GM19043 (cell line): Measurements from ENCODE around the gene HLCS.

Experiments
- ATAC-seq: cut with Tn5 transposase; IDR thresholded peaks from one replicate; pipeline ENCODE4 v1.9.1; 2021; ENCODE audit warnings: low read depth; ENCODE audit not compliant: unreplicated experiment

The HLCS gene

DNA sequence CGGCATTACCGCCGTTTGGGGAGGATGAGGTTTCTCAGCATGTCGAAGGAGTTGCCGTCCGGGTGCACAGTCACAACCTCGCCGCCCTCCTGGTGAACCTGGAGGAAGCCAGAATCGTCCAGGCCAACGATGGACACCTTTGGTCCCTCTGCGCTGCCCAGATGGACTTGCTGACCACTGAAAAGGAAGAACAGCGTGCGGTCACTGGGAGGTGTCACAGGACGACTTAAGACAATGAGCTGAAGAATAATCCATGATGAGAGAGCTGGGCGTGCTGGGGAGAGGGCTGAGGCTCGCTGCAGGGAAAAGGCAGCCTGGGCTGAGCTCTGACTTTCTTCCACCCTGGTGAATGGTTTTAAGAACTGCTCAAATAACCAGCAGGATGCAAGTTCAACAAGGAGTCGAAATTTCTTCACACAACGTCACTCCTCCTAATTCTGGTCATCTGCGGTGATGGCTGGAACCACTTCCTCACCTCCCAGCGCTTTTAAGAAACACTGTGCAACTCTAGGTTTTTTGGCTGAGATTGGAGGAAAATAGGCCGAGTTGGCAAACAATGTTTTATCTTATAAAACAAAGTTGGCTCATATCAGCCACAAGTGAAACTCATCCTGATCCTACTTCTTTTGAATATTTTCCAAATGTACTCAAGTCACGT, 212.1 kb downstream of the HLCS start:
- no peak for ATAC-seq

DNA sequence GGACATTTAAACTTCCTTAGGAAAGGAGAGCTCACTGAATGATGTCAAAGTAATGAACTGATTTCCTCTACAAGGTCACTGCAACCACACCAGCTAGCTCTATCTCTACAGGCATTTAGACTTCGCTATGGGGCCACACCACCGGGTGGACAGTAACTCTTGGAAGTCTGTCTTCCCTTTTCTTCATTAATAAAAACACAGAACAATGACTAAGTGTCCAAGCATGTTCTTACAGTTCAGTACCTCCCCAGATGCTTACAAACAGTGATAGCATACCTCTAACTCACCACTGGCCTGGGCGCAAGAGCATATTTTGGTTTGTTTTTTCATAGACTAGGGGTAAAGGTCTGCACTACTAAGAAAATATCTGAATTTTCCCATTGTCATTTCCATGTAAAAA, 212.9 kb downstream of the HLCS start:
- no peak for ATAC-seq

DNA sequence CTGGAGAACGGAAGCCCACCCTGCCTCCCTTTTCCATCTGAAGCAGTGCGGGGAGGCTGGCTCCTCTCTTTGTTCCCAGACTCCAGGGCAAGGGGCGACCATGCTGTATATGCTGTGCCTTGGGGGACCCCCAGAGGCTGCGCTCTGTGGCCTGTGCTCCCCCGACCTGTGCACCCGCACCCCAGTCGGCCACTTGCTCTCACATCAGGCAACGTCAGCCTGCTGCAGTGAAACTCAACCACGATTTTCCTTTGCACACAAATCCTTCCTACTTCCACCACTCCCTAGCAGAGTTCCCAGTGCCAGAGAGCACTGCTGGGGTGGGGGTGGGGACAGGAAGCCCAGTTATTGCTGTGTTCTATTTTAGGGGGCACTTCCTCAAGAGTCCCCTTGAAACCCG, 215.1 kb downstream of the HLCS start:
- no peak for ATAC-seq

DNA sequence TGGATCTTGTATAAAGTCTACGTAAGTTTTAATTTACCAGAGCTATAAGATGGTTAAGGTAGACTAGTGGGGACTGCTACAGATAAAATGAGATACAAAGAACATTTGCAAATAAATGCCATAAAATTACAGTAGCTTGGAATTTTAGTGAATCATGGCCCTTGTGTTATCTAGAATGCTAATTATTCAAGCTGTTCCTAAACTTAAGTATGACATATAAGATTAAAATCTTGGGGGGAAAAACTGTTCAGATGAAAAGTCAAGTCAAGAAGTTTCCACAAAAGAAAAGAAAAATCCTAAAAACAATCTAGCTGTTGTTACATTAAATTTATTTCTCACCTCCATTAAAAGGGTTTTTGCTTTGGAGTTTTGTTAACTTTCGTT, 215.9 kb downstream of the HLCS start:
- no peak for ATAC-seq

DNA sequence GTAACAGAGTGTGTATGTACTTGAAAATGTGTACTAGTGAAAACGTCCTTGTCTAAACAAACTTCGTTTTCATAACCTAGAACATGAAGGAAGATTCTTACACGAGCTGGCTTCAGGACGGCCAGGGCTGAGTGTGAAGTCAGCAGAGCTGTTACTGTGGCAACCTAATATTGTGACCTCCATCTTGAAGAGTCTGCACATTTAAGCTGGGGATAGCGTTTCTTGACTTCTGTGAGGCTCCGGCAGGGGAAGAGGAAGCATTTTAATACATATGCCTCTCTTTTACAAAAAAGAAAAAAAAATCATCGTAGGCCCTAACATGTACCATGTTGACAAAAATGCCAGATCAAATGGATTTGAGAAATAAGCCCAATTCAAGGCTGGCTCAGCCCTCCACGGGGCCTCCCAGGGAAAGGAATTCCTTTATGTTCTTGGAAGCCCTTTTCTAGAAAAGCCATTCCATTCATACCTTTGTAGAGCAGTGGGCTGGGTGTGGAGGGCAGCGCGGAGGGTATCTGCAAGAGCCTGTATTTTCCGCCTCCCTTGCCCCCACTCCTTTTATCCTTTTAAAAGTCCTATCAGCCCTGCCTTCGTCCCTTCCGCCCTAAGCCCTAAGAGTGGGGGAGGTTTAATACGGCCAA, 216.4 kb downstream of the HLCS start:
- no peak for ATAC-seq

DNA sequence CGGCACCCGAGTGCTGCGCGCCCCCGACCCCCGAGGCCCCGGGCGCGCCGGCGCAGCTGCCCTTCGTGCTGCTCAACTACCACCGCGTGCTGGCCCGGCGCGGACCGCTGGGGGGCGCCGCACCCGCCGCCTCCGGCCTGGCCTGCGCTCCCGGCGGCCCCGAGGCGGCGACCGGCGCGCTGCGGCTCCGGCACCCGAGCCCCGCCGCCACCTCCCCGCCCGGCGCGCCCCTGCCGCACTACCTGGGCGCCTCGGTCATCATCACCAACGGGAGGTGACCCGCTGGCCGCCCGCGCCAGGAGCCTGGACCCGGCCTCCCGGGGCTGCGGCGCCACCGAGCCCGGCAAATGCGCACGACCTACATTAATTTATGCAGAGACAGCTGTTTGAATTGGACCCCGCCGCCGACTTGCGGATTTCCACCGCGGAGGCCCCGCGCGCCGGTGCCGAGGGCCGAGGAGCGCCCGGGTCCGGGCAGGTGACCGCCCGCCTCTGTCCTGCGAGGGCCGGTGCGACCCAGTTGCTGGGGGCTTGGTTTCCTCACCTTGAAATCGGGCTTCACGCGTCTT, 218.6 kb downstream of the HLCS start:
- no peak for ATAC-seq

DNA sequence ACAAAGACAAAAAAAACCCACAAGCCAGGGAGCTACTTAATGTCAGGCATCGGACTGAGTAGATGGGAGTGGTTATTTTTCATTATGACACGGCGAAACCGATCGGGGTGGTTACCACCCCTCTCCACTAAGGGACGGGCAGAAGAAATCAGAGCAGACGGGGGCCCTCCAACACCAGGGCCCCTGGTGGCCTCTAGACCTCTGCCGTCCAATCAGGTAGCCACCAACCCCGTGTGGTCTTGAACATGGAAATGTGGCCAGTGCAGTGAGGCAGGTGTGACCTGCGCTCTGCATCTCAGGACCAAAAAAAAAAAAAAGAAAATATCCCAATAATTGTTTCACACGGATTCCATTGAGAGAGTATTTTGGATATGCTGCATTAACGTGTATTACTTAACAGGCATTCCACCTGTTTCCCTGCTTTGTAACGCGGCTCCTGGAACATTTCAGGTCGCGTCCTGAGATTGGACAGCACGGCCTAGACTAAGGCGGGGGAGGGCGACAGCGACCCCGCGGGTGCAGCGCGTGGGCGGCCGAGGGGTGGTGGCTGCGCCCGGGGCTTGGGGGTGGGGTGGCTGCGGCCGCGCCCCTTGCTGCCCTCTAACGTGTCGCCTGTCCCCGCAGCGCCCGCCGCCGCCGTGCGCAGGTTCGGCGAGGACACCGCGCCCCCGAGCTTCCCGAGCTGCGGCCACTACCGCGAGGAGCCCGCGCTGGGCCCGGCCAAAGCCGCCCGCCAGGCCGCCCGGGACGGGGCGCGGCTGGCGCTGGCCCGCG, 219.2 kb downstream of the HLCS start:
- no peak for ATAC-seq

DNA sequence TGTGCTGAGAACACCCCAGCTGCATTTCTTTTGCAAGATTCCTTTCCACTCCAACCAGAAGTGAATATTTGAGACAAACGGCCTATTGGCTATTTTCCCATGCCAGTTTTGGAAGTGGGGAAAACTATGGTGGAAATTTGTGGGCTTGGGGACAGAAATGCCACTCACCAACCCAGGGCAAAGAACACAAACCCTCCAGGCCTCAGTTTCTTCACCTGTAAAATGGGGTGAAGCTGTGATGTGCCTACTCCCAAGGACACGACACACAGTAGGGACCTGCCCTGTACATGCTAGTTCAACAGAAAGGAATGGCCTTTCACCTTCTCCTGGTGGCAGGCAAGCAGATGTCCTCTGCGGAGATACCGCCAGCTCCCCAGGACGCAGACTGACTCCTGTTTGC, 221.0 kb downstream of the HLCS start:
- ATAC-seq: no peak

DNA sequence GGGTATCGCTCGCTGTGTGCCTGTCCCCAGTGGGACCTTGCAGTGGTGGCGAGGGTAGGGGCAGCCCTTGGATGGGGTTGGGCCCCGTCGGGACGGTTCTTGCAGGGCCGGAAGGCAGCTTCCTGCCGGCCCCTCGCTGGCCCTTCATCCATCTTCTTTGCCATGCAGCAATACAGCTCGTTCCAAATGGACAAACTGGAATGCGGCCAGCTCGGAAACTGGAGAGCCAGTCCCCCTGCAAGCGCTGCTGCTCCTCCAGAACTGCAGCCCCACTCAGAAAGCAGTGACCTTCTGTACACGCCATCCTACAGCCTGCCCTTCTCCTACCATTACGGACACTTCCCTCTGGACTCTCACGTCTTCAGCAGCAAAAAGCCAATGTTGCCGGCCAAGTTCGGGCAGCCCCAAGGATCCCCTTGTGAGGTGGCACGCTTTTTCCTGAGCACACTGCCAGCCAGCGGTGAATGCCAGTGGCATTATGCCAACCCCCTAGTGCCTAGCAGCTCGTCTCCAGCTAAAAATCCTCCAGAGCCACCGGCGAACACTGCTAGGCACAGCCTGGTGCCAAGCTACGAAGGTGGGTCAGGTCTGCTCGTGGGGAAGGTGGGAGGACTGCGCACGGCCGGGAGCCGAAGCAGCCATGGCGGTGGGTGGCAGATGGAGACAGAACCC, 221.8 kb downstream of the HLCS start:
- ATAC-seq: no peak

DNA sequence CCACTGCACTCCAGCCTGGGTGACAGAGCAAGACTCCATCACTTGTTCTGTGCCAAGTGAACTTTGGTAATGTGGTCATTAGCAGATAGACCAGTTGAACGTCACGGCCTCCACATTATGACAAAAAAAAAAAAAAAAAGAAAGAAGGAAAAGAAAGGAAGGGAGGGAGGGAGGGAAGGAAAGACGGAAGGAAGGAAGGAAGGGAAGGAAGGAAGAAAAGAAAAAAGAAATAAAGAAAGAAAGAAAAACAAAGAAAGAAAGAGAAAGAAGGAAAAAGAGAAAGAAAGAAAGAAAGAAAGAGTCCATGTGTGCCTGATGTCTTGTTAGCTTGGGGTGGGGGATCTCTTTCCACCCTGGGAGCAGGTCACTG, 222.3 kb downstream of the HLCS start:
- ATAC-seq: no peak

DNA sequence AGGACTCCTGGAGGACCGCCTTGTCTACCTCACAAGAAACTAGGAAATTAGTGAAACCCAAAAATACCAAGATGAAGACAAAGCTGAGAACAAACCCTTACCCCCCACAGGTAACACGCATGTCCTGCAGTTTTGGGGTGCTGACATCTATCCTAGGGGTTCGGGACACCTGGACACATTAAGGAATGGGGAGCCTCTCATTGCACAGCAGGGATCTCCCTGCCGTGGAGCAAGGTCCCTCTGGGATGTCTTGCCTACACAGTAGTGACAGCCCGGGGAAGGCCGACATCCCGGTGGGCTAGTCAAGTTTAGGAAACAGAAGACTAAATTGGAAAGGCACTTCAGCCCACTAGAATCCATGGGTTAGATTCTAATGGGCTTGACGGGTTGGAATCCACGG, 223.0 kb downstream of the HLCS start:
- ATAC-seq: no peak

DNA sequence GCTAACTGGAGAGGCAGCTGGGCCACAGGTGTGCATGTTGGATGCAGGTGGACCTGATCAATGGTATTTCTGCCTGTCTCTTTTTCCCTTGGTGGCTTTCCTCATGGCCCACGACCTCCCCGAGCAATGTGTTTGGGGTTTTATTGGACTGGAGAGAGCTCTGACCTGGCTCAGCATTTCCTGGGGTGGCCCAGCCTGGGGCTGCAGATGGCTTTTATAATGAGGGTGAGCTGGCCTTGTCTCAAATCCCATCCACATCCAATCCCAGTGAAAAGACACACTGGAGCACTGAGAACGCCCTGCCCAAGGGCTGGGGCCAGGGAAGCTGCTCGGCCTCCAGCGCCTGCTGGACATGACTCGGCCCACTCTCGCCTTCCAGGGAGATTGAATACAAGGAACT, 223.5 kb downstream of the HLCS start:
- ATAC-seq: no peak

DNA sequence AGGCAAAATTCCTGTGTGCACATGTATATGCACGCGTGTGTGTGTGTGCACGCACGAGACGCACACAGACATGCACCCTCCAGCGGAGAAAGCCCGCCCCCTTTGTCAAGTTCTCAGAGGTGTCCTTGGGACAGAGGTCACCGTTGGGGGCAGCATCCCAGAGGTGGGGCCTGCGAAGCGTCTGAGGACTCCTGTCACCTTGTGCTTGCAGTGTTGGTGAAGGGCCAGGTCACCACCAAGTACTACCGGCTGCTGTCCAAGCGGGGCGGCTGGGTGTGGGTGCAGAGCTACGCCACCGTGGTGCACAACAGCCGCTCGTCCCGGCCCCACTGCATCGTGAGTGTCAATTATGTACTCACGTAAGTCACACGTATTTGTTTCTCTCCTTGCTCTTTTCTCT, 225.0 kb downstream of the HLCS start:
- ATAC-seq: no peak

DNA sequence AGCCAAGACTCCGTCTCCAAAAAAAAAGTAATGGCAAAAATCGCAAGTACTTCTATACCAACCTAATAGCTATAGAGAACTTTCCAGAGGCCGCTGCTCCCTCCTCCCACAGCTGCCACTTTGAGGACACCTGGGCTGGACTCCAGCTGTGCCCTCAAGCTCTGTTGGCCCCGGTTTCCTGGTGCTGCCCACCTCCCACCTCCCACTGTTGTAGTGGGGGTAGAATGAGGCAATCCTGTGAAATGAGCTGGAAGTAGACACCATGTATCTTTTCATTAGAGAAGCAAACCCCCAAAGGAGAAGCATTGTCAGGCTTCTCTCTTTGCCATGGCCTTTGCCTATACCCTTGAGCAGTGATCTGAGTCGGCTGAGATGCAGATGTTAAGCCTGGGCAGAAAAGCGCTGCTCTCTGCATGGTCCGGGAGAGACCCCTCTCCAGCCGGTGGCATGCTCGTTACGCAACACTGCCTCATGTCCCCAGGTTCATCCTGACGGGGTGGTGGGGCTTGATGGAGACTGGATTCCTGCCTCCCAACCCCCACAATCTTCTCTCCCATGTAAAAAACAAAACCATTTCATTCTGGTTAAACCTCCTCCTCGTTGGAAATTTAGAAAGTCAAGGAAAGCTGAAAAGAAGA, 227.9 kb downstream of the HLCS start:
- no peak for ATAC-seq

DNA sequence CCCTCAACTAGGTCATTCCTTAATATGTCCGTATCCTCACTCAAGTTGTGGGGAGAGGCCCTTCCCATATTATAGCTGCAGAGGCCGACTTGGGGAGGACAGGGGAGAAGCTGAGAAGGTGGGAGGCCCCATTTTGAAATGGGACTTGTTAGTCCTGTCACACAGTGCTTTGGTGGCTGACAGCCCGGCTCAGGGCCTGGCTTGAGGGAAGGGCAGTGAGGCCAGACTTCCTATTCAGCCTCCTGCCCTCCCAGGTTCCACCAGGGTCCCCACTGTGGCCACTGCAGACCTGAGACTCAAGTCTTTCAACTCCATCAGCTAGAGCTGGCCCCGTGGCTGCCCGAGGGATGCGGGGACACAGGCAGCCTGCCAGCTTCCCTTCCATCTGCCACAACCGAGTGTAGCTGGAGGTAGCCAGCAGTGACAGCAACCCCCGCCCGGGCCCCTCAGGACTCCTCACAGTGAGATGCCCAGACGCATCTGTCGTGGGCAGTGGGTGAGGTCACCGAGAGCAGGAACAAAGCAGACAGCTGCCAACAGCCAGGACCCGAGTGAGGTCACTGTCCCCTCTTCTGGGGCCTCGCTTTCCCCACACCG, 230.6 kb downstream of the HLCS start:
- ATAC-seq: no peak

DNA sequence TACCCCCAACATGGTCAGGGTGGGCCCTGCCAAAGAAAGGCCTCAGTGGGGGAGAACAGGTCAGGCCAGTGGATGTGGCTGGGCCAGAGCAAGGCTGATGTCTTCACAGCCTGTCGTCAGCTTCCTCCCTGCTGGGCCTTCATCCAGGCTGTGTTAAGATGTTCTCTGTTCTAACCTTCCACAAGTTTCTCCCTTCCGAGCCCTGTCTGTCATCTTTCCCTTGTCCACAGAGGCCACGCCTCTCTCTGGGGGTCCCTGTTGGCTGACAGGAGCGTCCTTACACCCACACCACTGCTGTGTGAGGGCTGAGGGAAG, 231.3 kb downstream of the HLCS start:
- no peak for ATAC-seq

DNA sequence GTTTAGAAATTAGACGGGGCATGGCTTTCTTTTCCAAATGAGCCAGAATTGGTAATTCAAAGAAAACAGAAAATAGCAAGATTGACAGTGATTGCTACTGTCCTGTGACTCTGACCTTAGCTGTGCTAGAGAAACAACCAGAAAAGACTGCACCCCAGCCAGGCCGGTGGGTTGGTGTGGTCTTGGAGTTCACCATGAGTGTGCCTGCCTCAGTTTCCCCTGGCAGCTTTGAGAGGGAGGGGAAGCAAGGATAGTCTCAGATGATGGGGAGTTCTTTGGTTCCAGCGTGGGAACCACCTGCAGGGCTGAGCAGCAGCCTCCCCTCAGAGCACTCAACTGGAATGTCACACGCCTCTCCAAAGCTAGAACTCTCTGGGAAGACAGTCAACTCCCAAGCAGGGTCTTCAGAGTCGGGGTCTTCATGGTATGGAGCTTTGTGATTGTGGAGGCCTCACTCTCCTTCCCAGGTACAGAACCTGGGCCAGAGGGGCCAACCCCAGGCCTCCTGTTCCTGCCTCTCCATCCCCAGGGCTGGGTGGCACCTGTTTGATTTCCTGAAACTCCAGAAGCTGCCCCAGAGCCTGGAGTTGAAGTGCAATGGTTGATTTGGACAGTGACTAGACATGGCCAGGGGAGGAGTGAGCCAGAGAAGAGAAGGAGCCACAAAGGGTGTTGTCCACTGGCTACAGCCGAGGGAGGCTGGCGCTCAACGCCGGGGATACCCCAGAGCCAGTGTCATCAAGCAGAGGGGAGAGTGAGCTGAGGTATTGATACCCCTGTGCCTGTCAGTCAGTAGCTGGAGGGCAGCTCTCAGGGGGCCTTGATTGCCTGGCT, 231.9 kb downstream of the HLCS start:
- no peak for ATAC-seq

DNA sequence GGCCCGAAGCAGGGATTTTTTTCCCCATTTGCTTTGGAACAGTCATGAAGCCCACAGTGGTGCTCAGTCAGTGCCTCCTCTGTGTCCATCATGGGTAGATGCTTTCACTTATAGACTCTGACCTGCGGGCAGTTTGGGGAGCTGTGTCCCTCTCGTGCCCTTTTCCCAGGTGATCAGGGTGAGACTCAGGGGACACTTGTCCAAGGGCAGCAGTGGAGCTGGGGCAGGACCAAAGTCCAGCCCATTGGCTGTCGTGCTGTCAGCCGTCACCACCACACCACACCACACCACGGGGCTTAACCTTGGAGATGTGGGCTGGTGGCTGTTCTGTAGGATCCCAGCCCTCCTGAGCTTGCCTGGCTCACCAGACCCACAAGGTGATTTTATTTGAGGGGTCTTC, 232.6 kb downstream of the HLCS start:
- no peak for ATAC-seq

DNA sequence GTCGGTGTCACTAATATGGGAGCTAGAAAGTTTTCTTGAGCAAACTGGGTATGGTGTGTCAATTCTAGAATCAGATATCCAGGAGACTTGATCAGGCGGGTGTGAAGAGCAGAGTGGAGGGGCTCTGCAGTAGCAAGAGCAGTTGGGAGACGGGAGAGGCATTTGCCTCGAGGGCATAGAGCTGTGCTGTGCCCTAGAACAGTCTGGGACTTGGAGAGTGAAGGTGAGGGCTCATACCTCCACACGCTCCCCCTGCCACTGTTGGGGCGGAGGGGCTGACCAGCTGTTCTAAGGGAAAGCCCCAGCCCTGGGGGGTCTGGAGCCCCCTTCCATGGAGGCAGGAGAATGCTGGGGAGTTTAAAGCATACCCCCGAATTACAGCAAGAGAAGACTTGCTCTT, 233.7 kb downstream of the HLCS start:
- no peak for ATAC-seq

DNA sequence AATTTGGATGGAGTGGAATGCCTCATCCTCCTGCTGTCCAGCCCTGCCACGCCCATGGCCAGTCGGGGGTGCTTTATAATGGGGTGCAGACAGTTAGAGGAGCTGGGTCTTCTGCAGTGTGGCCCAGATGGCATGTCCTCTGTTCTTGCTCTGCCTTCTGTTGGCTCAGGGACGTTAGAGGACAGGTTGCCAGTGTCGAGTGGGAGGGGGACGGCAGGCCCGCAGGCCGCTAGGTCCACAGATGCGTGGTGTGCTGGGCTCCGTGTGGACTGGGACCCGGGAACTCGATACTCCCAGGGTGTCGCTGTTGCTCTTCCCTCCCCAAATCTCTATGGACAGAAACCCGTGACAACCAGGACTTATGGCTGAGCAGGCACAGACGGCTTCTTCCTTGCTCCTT, 234.3 kb downstream of the HLCS start:
- no peak for ATAC-seq
